A549 (cell line): ENCODE data around the gene BCAP29. TPM values are rescaled to one million over a fixed set of nuclear protein-coding genes. Genes with fewer than 3 reads are reported as not detected.

Source experiments
- ATAC-seq, 2 experiments: fragments of 200-7000 bp in 1 of 2; fragments of >200 bp in 1 of 2; cut with Nextera tagmentation in 1 of 2; cut with Tn5 transposase in 1 of 2; 3 replicates each; pipeline versions ENCODE4 v1.8.0 to v1.9.1; 2018 to 2020; ENCODE audit warnings: mild to moderate bottlenecking in 1 of 2, moderate library complexity in 1 of 2
- CTCF ChIA-PET: fragments of 300-600 bp; sonication (Branson Sonifier 250); formaldehyde crosslinking; extraction: SDS; loops from one replicate; lab custom pipeline; 2021; ENCODE audit warnings: antibody characterized with exemption, inconsistent platforms; lab: Yijun Ruan, JAX
- POLR2A ChIA-PET: fragments of 350-600 bp; formaldehyde crosslinking; extraction: SDS; loops from one replicate; lab custom pipeline; 2021; ENCODE audit warnings: antibody characterized with exemption, inconsistent platforms; lab: Yijun Ruan, JAX
- DNase-seq, 2 experiments: peaks; one replicate each; pipeline versions ENCODE4 v3.0.0 to v3.0.0-alpha.2; 2011 to 2016; ENCODE audit warnings: low read depth in 1 of 2, low spot score in 1 of 2
- FAIRE-seq: peaks from 2 replicates; lab custom pipeline; 2011; peaks lifted over from hg19 to GRCh38; lab: Jason Lieb, UNC
- H3K27ac ChIP-seq, 2 experiments: fragments of >200 bp; sonication (Bioruptor Twin); formaldehyde crosslinking; 3 replicates each; pipeline ENCODE4 v1.5.1; 2016 to 2017
- H3K4me1 ChIP-seq: fragments of >200 bp; sonication (Bioruptor Twin); formaldehyde crosslinking; 3 replicates; pipeline ENCODE4 v1.6.1; 2016
- H3K4me2 ChIP-seq: fragments of >200 bp; sonication (Bioruptor Twin); formaldehyde crosslinking; 3 replicates; pipeline ENCODE4 v1.6.1; 2016
- H3K4me3 ChIP-seq: fragments of >200 bp; sonication (Bioruptor Twin); formaldehyde crosslinking; 3 replicates; pipeline ENCODE4 v1.5.1; 2016
- H3K9me3 ChIP-seq: fragments of >200 bp; sonication (Bioruptor Twin); formaldehyde crosslinking; 3 replicates; pipeline ENCODE4 v1.6.1; 2016
- ATOH8 ChIP-seq: fragments of 250-450 bp; sonication (Bioruptor Pico); IDR thresholded peaks from 2 replicates; pipeline ENCODE4 v1.5.0; 2020; ENCODE audit warnings: low read depth, mild to moderate bottlenecking, moderate library complexity
- CBX2 ChIP-seq: fragments of 200-600 bp; sonication (generic); IDR thresholded peaks from 2 replicates; pipeline ENCODE4 v1.6.1; 2016; ENCODE audit warnings: low read depth, mild to moderate bottlenecking, borderline replicate concordance
- CEBPB ChIP-seq, 2 experiments: fragments of >200 bp in 1 of 2; sonication (Bioruptor Twin) in 1 of 2; formaldehyde crosslinking in 1 of 2; IDR thresholded peaks; 2 replicates each; pipeline ENCODE4 v1.6.1; 2012 to 2016
- CHD2 ChIP-seq: fragments of 150-350 bp; IDR thresholded peaks from 2 replicates; pipeline ENCODE4 v1.6.1; 2014; ENCODE audit warnings: low read length; ENCODE audit not compliant: partially characterized antibody
- CHD4 ChIP-seq: fragments of 200-600 bp; sonication (generic); IDR thresholded peaks from 2 replicates; pipeline ENCODE4 v1.6.1; 2016; ENCODE audit warnings: antibody characterized with exemption, mild to moderate bottlenecking, borderline replicate concordance
- CTCF ChIP-seq: fragments of >200 bp; sonication (Bioruptor Twin); formaldehyde crosslinking; IDR thresholded peaks from 3 replicates; pipeline ENCODE4 v1.5.1; 2016
- EHF ChIP-seq: fragments of 250-450 bp; sonication (Bioruptor Pico); IDR thresholded peaks from 2 replicates; pipeline ENCODE4 v1.5.0; 2020; ENCODE audit warnings: mild to moderate bottlenecking
- EP300 ChIP-seq, 2 experiments: fragments of >200 bp; sonication (Bioruptor Twin); formaldehyde crosslinking; IDR thresholded peaks; 2 replicates in 1 of 2; 3 replicates in 1 of 2; pipeline ENCODE4 v1.6.1; 2016 to 2017
- FOSL2 ChIP-seq, 2 experiments: fragments of 450-650 bp in 1 of 2; fragments of >200 bp in 1 of 2; sonication (Bioruptor Twin) in 1 of 2; formaldehyde crosslinking; IDR thresholded peaks; 2 replicates each; pipeline versions ENCODE4 v1.5.0 to v1.6.1; 2016 to 2020; ENCODE audit warnings: mild to moderate bottlenecking in 1 of 2, moderate library complexity in 1 of 2
- GATA3 ChIP-seq: IDR thresholded peaks from 2 replicates; pipeline ENCODE4 v1.6.1; 2012; ENCODE audit warnings: borderline replicate concordance
- HDAC2 ChIP-seq: fragments of 200-600 bp; sonication (generic); IDR thresholded peaks from 2 replicates; pipeline ENCODE4 v1.6.1; 2016
- HEYL ChIP-seq: fragments of 250-450 bp; sonication (Bioruptor Pico); IDR thresholded peaks from 2 replicates; pipeline ENCODE4 v1.8.0; 2021; ENCODE audit warnings: mild to moderate bottlenecking, moderate library complexity
- HOXB13 ChIP-seq: fragments of 250-450 bp; sonication (Bioruptor Pico); IDR thresholded peaks from 2 replicates; pipeline ENCODE4 v1.5.0; 2020; ENCODE audit warnings: low read depth, mild to moderate bottlenecking, moderate library complexity
- JUN ChIP-seq, 2 experiments: fragments of >200 bp; sonication (Bioruptor Twin); formaldehyde crosslinking; IDR thresholded peaks; 2 replicates in 1 of 2; 3 replicates in 1 of 2; pipeline ENCODE4 v1.6.1; 2016 to 2017
- MAFK ChIP-seq: fragments of 450-650 bp; IDR thresholded peaks from 2 replicates; pipeline ENCODE4 v1.6.1; 2014; ENCODE audit not compliant: partially characterized antibody
- MAX ChIP-seq: IDR thresholded peaks from 2 replicates; pipeline ENCODE4 v1.6.1; 2012
- MAZ ChIP-seq: fragments of 150-350 bp; IDR thresholded peaks from 2 replicates; pipeline ENCODE4 v1.6.1; 2014; ENCODE audit warnings: antibody characterized with exemption, low read depth, low read length, borderline replicate concordance
- POLR2A ChIP-seq: IDR thresholded peaks from 2 replicates; pipeline ENCODE4 v1.6.1; 2012; ENCODE audit warnings: mild to moderate bottlenecking, low read length
- POLR2AphosphoS2 ChIP-seq: conservative IDR thresholded peaks from 2 replicates; pipeline ENCODE4 v1.6.1; 2012; ENCODE audit warnings: low read length, improper control_type of control experiment, inconsistent platforms
- RAD21 ChIP-seq, 2 experiments: fragments of >200 bp in 1 of 2; sonication (Bioruptor Twin) in 1 of 2; formaldehyde crosslinking in 1 of 2; IDR thresholded peaks in 1 of 2; conservative IDR thresholded peaks in 1 of 2; 2 replicates in 1 of 2; 3 replicates in 1 of 2; pipeline ENCODE4 v1.6.1; 2012 to 2018; ENCODE audit warnings: inconsistent platforms in 1 of 2
- REST ChIP-seq: fragments of 200-600 bp; sonication (generic); IDR thresholded peaks from 2 replicates; pipeline ENCODE4 v1.6.1; 2016; ENCODE audit warnings: antibody characterized with exemption, mild to moderate bottlenecking, moderate library complexity
- RNF2 ChIP-seq: fragments of 200-600 bp; sonication (generic); IDR thresholded peaks from 2 replicates; pipeline ENCODE4 v1.6.1; 2016; ENCODE audit warnings: low read depth, mild to moderate bottlenecking, antibody characterized with exemption, moderate library complexity, borderline replicate concordance
- SREBF2 ChIP-seq: fragments of 450-650 bp; IDR thresholded peaks from 2 replicates; pipeline ENCODE4 v1.6.1; 2014; ENCODE audit warnings: mild to moderate bottlenecking, moderate library complexity
- TP53 ChIP-seq: fragments of 250-450 bp; sonication (Bioruptor Pico); IDR thresholded peaks from 2 replicates; pipeline ENCODE4 v1.5.0; 2021; ENCODE audit warnings: mild to moderate bottlenecking, moderate library complexity
- ZSCAN20 ChIP-seq: fragments of 250-450 bp; sonication (Bioruptor Pico); IDR thresholded peaks from 2 replicates; pipeline ENCODE4 v1.8.0; 2022; ENCODE audit warnings: mild to moderate bottlenecking, moderate library complexity
- WGBS: methylation state at CpG from one replicate; pipeline ENCODE4 v1.1.6; 2017; ENCODE audit errors: missing lambda C conversion rate; 5-methylcytosine and 5-hydroxymethylcytosine counted together
- polyA plus RNA-seq, 4 experiments: library from polyadenylated mRNA; depleted of rRNA in 3 of 4; stranded (reverse); fragments of >200 nt; fragmentation: RNase III in 1 of 4; extraction: RNeasy Plus Mini Kit Qiagen cat#74134 plus additional on column Dnase treatment in 1 of 4; gene quantifications; 2 replicates in 3 of 4; 3 replicates in 1 of 4; pipeline ENCODE4 v1.2.3, GENCODE V29; 2011 to 2017
- TF ChIP-seq, protein P1 (sequence below): fragments of 150-350 bp; IDR thresholded peaks from 2 replicates; pipeline ENCODE4 v1.6.1; 2014; ENCODE audit warnings: low read depth, mild to moderate bottlenecking, low read length

Gene BCAP29
- polyA plus RNA-seq, 2 of the 4 experiments (the other 2 are of a cell fraction) = 38.0 to 66.9 TPM

- 90% methylated on average over 5 of the region's 5 CpGs for WGBS
- Histone ChIP-seq H3K27ac (no peak overlapping the region), H3K4me2 (no peak overlapping the region), H3K4me3 (no peak overlapping the region), H3K9me3 (no peaks in the 10 kb centered on the region), H3K4me1 (peaks cover 12% of the 10 kb centered on the region; the same call in 2 of the 3 replicates)
- ChIA-PET CTCF (interaction anchor here (0.8 kb wide), 1 partner anchor 10 kb away, joined by 3 read pairs; no protein-coding TSS in a partner anchor), POLR2A (no interaction called here)
- DNase-seq = no peak
- TF ChIP-seq JUN (IDR thresholded peaks at IDR 0.05) (no peak), EHF (CRISPR knock-in tag) (no peak), CHD4 (no peak), RAD21 (conservative IDR thresholded peaks at IDR 0.05 in 1 of 2, IDR thresholded peaks at IDR 0.05 in 1 of 2) (no peak), ZSCAN20 (CRISPR knock-in tag) (no peak), HEYL (CRISPR knock-in tag) (no peak), FOSL2 (IDR thresholded peaks at IDR 0.05) (no peak), FOSL2 (CRISPR knock-in tag; IDR thresholded peaks at IDR 0.05) (no peak), CHD2 (no peak), HOXB13 (CRISPR knock-in tag) (no peak), CBX2 (no peak), TP53 (CRISPR knock-in tag) (no peak), REST (no peak), MAZ (no peak), CEBPB (IDR thresholded peaks at IDR 0.05) (no peak), CTCF (no peak), POLR2AphosphoS2 (no peak), RNF2 (no peak)
- TF ChIP-seq, protein P1, sequence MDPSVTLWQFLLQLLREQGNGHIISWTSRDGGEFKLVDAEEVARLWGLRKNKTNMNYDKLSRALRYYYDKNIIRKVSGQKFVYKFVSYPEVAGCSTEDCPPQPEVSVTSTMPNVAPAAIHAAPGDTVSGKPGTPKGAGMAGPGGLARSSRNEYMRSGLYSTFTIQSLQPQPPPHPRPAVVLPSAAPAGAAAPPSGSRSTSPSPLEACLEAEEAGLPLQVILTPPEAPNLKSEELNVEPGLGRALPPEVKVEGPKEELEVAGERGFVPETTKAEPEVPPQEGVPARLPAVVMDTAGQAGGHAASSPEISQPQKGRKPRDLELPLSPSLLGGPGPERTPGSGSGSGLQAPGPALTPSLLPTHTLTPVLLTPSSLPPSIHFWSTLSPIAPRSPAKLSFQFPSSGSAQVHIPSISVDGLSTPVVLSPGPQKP = no peak
- ATAC-seq = no peak
- FAIRE-seq = no peak
Measured at GRCh38 chr7:107592361-107593024, 12.4 kb downstream of the BCAP29 start.

DNA sequence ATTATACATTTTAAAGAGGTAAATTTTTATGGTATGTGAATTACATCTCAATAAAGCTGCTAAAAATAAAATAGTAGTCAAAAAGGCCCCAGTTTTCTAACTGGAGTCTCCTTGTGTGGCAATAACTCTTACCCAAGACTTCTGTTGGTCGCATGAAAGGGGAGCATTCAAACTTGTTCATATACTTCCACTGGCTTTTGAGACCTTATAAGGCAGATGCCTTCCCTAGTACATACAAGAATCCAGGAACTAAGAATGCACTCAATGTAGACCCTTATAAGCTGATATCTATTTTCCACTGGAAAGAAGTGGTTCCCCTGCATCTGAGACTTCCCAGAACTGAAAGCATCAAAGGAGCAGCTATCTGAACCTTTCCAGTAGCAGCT is 13.0 kb downstream of the BCAP29 start:
- Histone ChIP-seq H3K9me3 (no peaks in the 10 kb centered on the region), H3K4me1 (peaks cover 12% of the 10 kb centered on the region; the same call in 2 of the 3 replicates), H3K27ac (no peak overlapping the region), H3K4me2 (no peak overlapping the region), H3K4me3 (no peak overlapping the region)
- 81% methylated on average over 1 of the region's 1 CpG for WGBS
- ChIA-PET CTCF (interaction anchor here (0.8 kb wide), 1 partner anchor 11 kb away, joined by 3 read pairs; no protein-coding TSS in a partner anchor), POLR2A (no interaction called here)
- FAIRE-seq = no peak
- no peak for DNase-seq
- no peak for ATAC-seq
- no peak for TF ChIP-seq ZSCAN20 (CRISPR knock-in tag)
- TF ChIP-seq CTCF = no peak
- TF ChIP-seq SREBF2 = no peak
- TF ChIP-seq RNF2 = no peak
- TF ChIP-seq HDAC2 = no peak
- no peak for TF ChIP-seq EP300 (IDR thresholded peaks at IDR 0.05)
- TF ChIP-seq JUN (IDR thresholded peaks at IDR 0.05) = no peak
- no peak for TF ChIP-seq POLR2A
- TF ChIP-seq MAX = no peak
- no peak for TF ChIP-seq GATA3
- no peak for TF ChIP-seq MAFK
- TF ChIP-seq ATOH8 = no peak
- TF ChIP-seq EHF (CRISPR knock-in tag) = no peak
- TF ChIP-seq CHD4 = no peak
- no peak for TF ChIP-seq MAZ
